IPS-NIHi7 (cell line): ENCODE data around the gene ANGPTL4.

ENCODE experiments used
- DNase-seq: peaks from one replicate; pipeline ENCODE4 v3.0.0; 2012; ENCODE audit warnings: mixed read lengths; ENCODE audit errors: extremely low spot score

The ANGPTL4 gene

GRCh38 chr19:8413629-8413995 is 49.7 kb downstream of the ANGPTL4 start:
- no peak for DNase-seq

- no peak for DNase-seq
These were observed 52.8 kb downstream of the ANGPTL4 start for GRCh38 chr19:8416796-8417195.

- no peak for DNase-seq
These were observed 57.8 kb downstream of the ANGPTL4 start for GRCh38 chr19:8421484-8422461.

GRCh38 chr19:8423817-8424223 is 59.9 kb downstream of the ANGPTL4 start:
- peak; percentile 76 for DNase-seq
